HepG2 (cell line): ENCODE data around the gene CYLD. TPM values are rescaled to one million over a fixed set of nuclear protein-coding genes. Genes with fewer than 3 reads are reported as not detected.

Experiments
- ATAC-seq: fragments of 200-7000 bp; cut with Tn5 transposase; 3 replicates; pipeline ENCODE4 v1.9.1; 2020; ENCODE audit warnings: mild to moderate bottlenecking, moderate library complexity
- BruUV-seq: library from RNA; stranded (reverse); fragments of 400-500 nt; replicated peaks from 2 replicates; lab custom pipeline; 2021; lab: Mats Ljungman, UMichigan
- CTCF ChIA-PET: fragments of 300-600 bp; formaldehyde crosslinking; extraction: SDS; loops from one replicate; lab custom pipeline; 2021; ENCODE audit warnings: low total read pairs, inconsistent platforms, low intra/inter-chr PET ratio; lab: Yijun Ruan, JAX
- POLR2A ChIA-PET: fragments of 350-600 bp; sonication (Branson Sonifier 250); formaldehyde crosslinking; loops from one replicate; lab custom pipeline; 2020; ENCODE audit warnings: antibody characterized with exemption, inconsistent platforms; lab: Yijun Ruan, JAX
- DNase-seq: peaks from one replicate; pipeline ENCODE4 v3.0.0-alpha.2; 2015; ENCODE audit warnings: low spot score
- FAIRE-seq: peaks from 3 replicates; lab custom pipeline; 2011; peaks lifted over from hg19 to GRCh38; lab: Jason Lieb, UNC
- H2AFZ ChIP-seq: one replicate; pipeline ENCODE4 v1.6.1; 2011; ENCODE audit warnings: low read length, inconsistent platforms
- H3K27ac ChIP-seq: fragments of 300-600 bp; 3 replicates; pipeline ENCODE4 v1.8.0; 2011; ENCODE audit warnings: mixed run types, mild to moderate bottlenecking, mixed read lengths, low read length, inconsistent platforms; ENCODE audit not compliant: insufficient read depth; ENCODE audit errors: extremely low read length
- H3K27me3 ChIP-seq, 2 experiments: fragments of 200-600 bp in 1 of 2; 2 replicates in 1 of 2; 3 replicates in 1 of 2; pipeline versions ENCODE4 v1.6.0 to v1.8.0; 2011; ENCODE audit warnings: low read length in 2 of 2, mild to moderate bottlenecking in 2 of 2, moderate library complexity in 2 of 2, inconsistent platforms in 1 of 2; ENCODE audit not compliant: insufficient read depth in 2 of 2, control insufficient read depth in 1 of 2
- H3K36me3 ChIP-seq, 2 experiments: fragments of 200-600 bp in 1 of 2; replicated peaks in 1 of 2; 2 replicates in 1 of 2; 3 replicates in 1 of 2; pipeline versions ENCODE4 v1.5.1 to v1.8.0; 2011; ENCODE audit warnings: low read length in 2 of 2, inconsistent platforms in 1 of 2; ENCODE audit not compliant: insufficient read depth in 2 of 2, control insufficient read depth in 1 of 2
- H3K4me1 ChIP-seq: 2 replicates; pipeline ENCODE4 v1.5.1; 2012; ENCODE audit warnings: low read length, inconsistent platforms; ENCODE audit not compliant: insufficient read depth
- H3K4me2 ChIP-seq: 2 replicates; pipeline ENCODE4 v1.6.0; 2011; ENCODE audit warnings: low read depth, low read length, inconsistent platforms
- H3K4me3 ChIP-seq, 3 experiments: fragments of 200-600 bp in 1 of 3; sonication (generic), shearing (Covaris generic) in 1 of 3; replicated peaks in 1 of 3; 2 replicates each; pipeline ENCODE4 v1.5.1; 2011 to 2016; ENCODE audit warnings: low read length in 3 of 3, inconsistent platforms in 2 of 3, low read depth in 2 of 3, mild to moderate bottlenecking in 2 of 3, control low read depth in 1 of 3, mixed read lengths in 1 of 3; ENCODE audit not compliant: insufficient read depth in 1 of 3
- H3K79me2 ChIP-seq: one replicate; pipeline ENCODE4 v1.6.1; 2011; ENCODE audit warnings: low read length, inconsistent platforms; ENCODE audit not compliant: insufficient read depth
- H3K9ac ChIP-seq: 2 replicates; pipeline ENCODE4 v1.6.0; 2011; ENCODE audit warnings: mild to moderate bottlenecking, low read depth, low read length, inconsistent platforms; ENCODE audit not compliant: insufficient read depth
- H3K9me3 ChIP-seq: 2 replicates; pipeline ENCODE4 v1.5.1; 2012; ENCODE audit warnings: mild to moderate bottlenecking, low read length
- H4K20me1 ChIP-seq: 2 replicates; pipeline ENCODE4 v1.6.0; 2011; ENCODE audit warnings: inconsistent platforms, mild to moderate bottlenecking, low read length, moderate library complexity; ENCODE audit not compliant: insufficient read depth
- ETV5 ChIP-seq: IDR thresholded peaks from 2 replicates; pipeline ENCODE4 v1.6.1; 2018; ENCODE audit warnings: missing biosample characterization, missing genetic modification reagents, inconsistent platforms, borderline replicate concordance
- HCFC1 ChIP-seq: fragments of 150-350 bp; IDR thresholded peaks from 2 replicates; pipeline ENCODE4 v1.6.1; 2014; ENCODE audit warnings: low read depth, low read length
- HDAC2 ChIP-seq: sonication (generic); formaldehyde crosslinking; IDR thresholded peaks from 2 replicates; pipeline ENCODE4 v1.4.0; 2020; ENCODE audit warnings: missing genetic modification reagents
- KAT7 ChIP-seq: IDR thresholded peaks from 2 replicates; pipeline ENCODE4 v1.6.1; 2018; ENCODE audit warnings: borderline replicate concordance, missing compliant biosample characterization
- KDM3A ChIP-seq: IDR thresholded peaks from 2 replicates; pipeline ENCODE4 v1.6.1; 2018; ENCODE audit warnings: low read depth, missing compliant biosample characterization
- SIN3A ChIP-seq: IDR thresholded peaks from 2 replicates; pipeline ENCODE4 v1.6.1; 2011; ENCODE audit warnings: low read depth, mild to moderate bottlenecking, control low read depth, low read length, borderline replicate concordance
- SIN3B ChIP-seq: fragments of 150-350 bp; IDR thresholded peaks from 2 replicates; pipeline ENCODE4 v1.6.1; 2014; ENCODE audit warnings: low read length
- SMAD1 ChIP-seq: sonication (generic); formaldehyde crosslinking; IDR thresholded peaks from 2 replicates; pipeline ENCODE4 v1.4.0; 2020; ENCODE audit warnings: missing genetic modification reagents, low read depth, mild to moderate bottlenecking, borderline replicate concordance
- SNAPC4 ChIP-seq: sonication (generic); formaldehyde crosslinking; IDR thresholded peaks from 2 replicates; pipeline ENCODE4 v1.4.0; 2020; ENCODE audit warnings: mild to moderate bottlenecking, missing genetic modification reagents
- TCF7 ChIP-seq: sonication (generic); IDR thresholded peaks from 2 replicates; pipeline ENCODE4 v1.6.1; 2016; ENCODE audit warnings: antibody characterized with exemption, low read depth
- TEAD2 ChIP-seq: sonication (generic); formaldehyde crosslinking; IDR thresholded peaks from 2 replicates; pipeline ENCODE4 v1.9.0; 2021; ENCODE audit warnings: missing genetic modification reagents
- ZBTB43 ChIP-seq: sonication (generic); formaldehyde crosslinking; conservative IDR thresholded peaks from 2 replicates; pipeline ENCODE4 v1.4.0; 2020; ENCODE audit warnings: missing genetic modification reagents
- ZBTB8A ChIP-seq: sonication (generic); formaldehyde crosslinking; IDR thresholded peaks from 2 replicates; pipeline ENCODE4 v1.4.0; 2020; ENCODE audit warnings: mild to moderate bottlenecking, low read depth, missing genetic modification reagents, borderline replicate concordance
- ZFP91 ChIP-seq: sonication (generic); formaldehyde crosslinking; IDR thresholded peaks from 2 replicates; pipeline ENCODE4 v1.9.0; 2022; ENCODE audit warnings: missing genetic modification reagents, mild to moderate bottlenecking, borderline replicate concordance
- ZNF138 ChIP-seq: sonication (generic); formaldehyde crosslinking; IDR thresholded peaks from 2 replicates; pipeline ENCODE4 v1.5.0; 2020; ENCODE audit warnings: mild to moderate bottlenecking, low read depth, missing genetic modification reagents
- ZNF17 ChIP-seq: sonication (generic); formaldehyde crosslinking; IDR thresholded peaks from 2 replicates; pipeline ENCODE4 v1.5.0; 2020; ENCODE audit warnings: mild to moderate bottlenecking, missing genetic modification reagents
- ZNF530 ChIP-seq: sonication (generic); formaldehyde crosslinking; IDR thresholded peaks from 2 replicates; pipeline ENCODE4 v1.5.0; 2020; ENCODE audit warnings: low read depth, mild to moderate bottlenecking, missing genetic modification reagents
- ZNF724P ChIP-seq: sonication (generic); formaldehyde crosslinking; IDR thresholded peaks from 2 replicates; pipeline ENCODE4 v1.8.0; 2022; ENCODE audit warnings: missing genetic modification reagents, borderline replicate concordance
- ZNF761 ChIP-seq: sonication (generic); formaldehyde crosslinking; conservative IDR thresholded peaks from 2 replicates; pipeline ENCODE4 v1.4.0; 2020; ENCODE audit warnings: mild to moderate bottlenecking, missing genetic modification reagents
- ZZZ3 ChIP-seq: sonication (generic); formaldehyde crosslinking; IDR thresholded peaks from 2 replicates; pipeline ENCODE4 v1.4.0; 2020; ENCODE audit warnings: missing genetic modification reagents, mild to moderate bottlenecking, borderline replicate concordance
- WGBS: methylation state at CpG from one replicate; pipeline ENCODE4 v1.1.6; 2017; ENCODE audit warnings: low lambda C conversion rate; 5-methylcytosine and 5-hydroxymethylcytosine counted together
- in situ Hi-C: cut with HindIII; loops from 2 replicates; pipeline ENCODE4 v1.10.0; 2017; ENCODE audit warnings: low pct_unique_long_range_greater_than_20kb; ENCODE audit not compliant: extremely low pct_ligation_motif_present
- intact Hi-C: fragments of 100-400 bp; cut with micrococcal nuclease; formaldehyde crosslinking; loops from one replicate; pipeline ENCODE4 v1.10.0; 2022; ENCODE audit not compliant: unreplicated experiment
- polyA plus RNA-seq, 8 experiments: library from polyadenylated mRNA; depleted of rRNA in 3 of 8; stranded (reverse) in 7 of 8; unstranded in 1 of 8; fragments of >200 nt; fragmentation: Illumina TruSeq in 4 of 8; extraction: Trizol in 4 of 8; gene quantifications; 2 replicates each; pipeline versions ENCODE4 v1.2.1 to v1.2.3, GENCODE V29; 2011 to 2016; ENCODE audit warnings: low read depth in 4 of 8, missing spikeins in 1 of 8, mixed read lengths in 1 of 8; ENCODE audit not compliant: insufficient read depth in 1 of 8
- total RNA-seq, 5 experiments: library from RNA; depleted of rRNA; stranded (reverse); fragments of >200 nt; fragmentation: Illumina TruSeq; extraction: Trizol; gene quantifications; 2 replicates each; pipeline ENCODE4 v1.2.3, GENCODE V29; 2016; ENCODE audit warnings: low read depth in 1 of 5

The CYLD gene
- total and polyA plus RNA-seq, 2 of the 13 experiments (the other 11 are each of a cell fraction or from before 2014, with no cell fraction given): 6.1 to 11.4 TPM

- H3K36me3 ChIP-seq: no peaks in the 10 kb centered on the region
- FAIRE-seq (no peak), ATAC-seq (no peak), DNase-seq (no peak)
- no peaks in the 10 kb centered on the region for H4K20me1 ChIP-seq
- H2AFZ ChIP-seq: no peak overlapping the region
- H3K27me3 ChIP-seq: no peaks in the 10 kb centered on the region
- no peaks in the 10 kb centered on the region for H3K79me2 ChIP-seq
- H3K4me3 ChIP-seq: no peak overlapping the region
- ChIA-PET POLR2A (no interaction called here), CTCF (no interaction called here)
- no peak overlapping the region for H3K9ac ChIP-seq
- H3K4me1 ChIP-seq: peaks cover 39% of the 10 kb centered on the region
- H3K4me2 ChIP-seq: no peak overlapping the region
- in situ Hi-C loops: no loop called here
- H3K9me3 ChIP-seq: no peaks in the 10 kb centered on the region
- intact Hi-C loops: no loop called here
- 99% methylated on average over 6 of the region's 6 CpGs for WGBS
- no TSS peak for BruUV-seq
- H3K27ac ChIP-seq: no peak overlapping the region
- TF ChIP-seq HCFC1 (no peak), ZNF761 (CRISPR knock-in tag) (no peak), SIN3B (no peak), TCF7 (no peak), KDM3A (CRISPR knock-in tag) (no peak), SNAPC4 (no peak), ZNF138 (CRISPR knock-in tag) (no peak), SIN3A (no peak), ZFP91 (CRISPR knock-in tag) (no peak), KAT7 (CRISPR knock-in tag) (no peak), TEAD2 (no peak), HDAC2 (CRISPR knock-in tag) (no peak), ZNF724P (CRISPR knock-in tag) (no peak), ZNF17 (no peak), ZZZ3 (no peak), ETV5 (CRISPR knock-in tag) (no peak), SMAD1 (CRISPR knock-in tag) (no peak), ZNF530 (CRISPR knock-in tag) (no peak), ZBTB43 (CRISPR knock-in tag) (no peak), ZBTB8A (no peak)
Measured at GRCh38 chr16:50802000-50802399, 60.1 kb downstream of the CYLD start.
